Heart left ventricle (tissue), 13 donors: ENCODE results near the gene MRPS15.

Experiments
- POLR2A ChIP-seq, 2 donors: fragments of 450-650 bp; IDR thresholded peaks; one replicate each; pipeline ENCODE4 v1.6.1; 2017; ENCODE audit warnings: antibody characterized with exemption in 2 of 2, mild to moderate bottlenecking in 2 of 2, moderate library complexity in 2 of 2
- TF ChIP-seq, protein P1 (sequence below), 12 donors: fragments of 200-600 bp; sonication (generic) in 4 of 12; IDR thresholded peaks; one replicate each; pipeline versions ENCODE4 v1.5.0 to v1.8.0; 2018 to 2022; ENCODE audit warnings: antibody characterized with exemption in 12 of 12, mild to moderate bottlenecking in 5 of 12
- donor health status: ischemic (EF 13 %, LVEDD 7.1; RV severe dilation, severe dysfunction).
- donor health status: DM: no; HTN: yes; CAD: no.
- donor health status: DM: no; HTN: no; CAD: no.
- donor health status: ischemic (EF 25% LVEDD 6.9; RV normal size, moderate dysfunction).
- donor health status: ischemic (EF 25% LVEDD 5.7; RV mildly dilated, moderate dysfunction).
- donor health status: ischemic (EF 35%, LVEDD 5.7; RV mildly dilated, moderate dysfunction).
- donor health status: nonischemic (EF 11% LVEDD 7.7; RV severe dilation, severe dysfunction).
- donor health status: DM: yes; HTN: yes; CAD: no.
- donor health status: PGD.
- donor health status: ischemic (EF 29% LVEDD 5.4; RV normal size, mild dysfunction).
- donor health status: nonischemic (EF 23%, LVEDD 6.1; RV moderate dilation, normal function).

DNA sequence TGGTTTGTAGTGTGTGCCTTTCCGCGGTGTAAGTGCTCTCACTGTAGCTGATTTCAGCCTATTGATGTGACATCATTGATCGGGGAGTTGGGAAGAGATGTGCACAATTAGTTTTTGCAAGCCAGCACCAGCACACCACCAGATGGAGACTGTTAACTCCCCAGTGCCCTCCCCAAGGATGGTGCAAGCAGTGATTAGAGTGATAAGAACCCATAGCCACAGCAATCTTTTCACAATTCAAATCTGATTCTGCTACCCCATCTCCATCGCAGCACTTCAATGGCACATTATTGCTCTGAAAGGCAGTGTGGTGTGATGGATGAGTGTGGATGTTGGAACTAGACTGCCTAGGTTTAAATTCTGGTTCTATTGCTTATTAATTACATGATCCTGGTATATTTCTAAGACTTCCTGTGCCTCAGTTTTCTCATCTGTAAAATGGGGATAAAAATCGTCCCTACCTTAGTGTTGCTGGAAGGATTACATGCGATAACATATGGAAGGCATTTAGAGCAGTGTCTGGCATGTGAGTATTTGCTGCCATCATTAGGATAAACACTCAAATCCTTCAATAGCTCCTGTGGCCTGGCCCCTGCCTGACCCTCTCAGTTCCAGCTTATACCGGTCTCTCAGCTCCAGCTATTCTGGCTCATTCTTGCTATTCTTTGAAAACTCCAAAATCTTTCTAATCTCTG, 11.9 kb upstream of the MRPS15 start:
- TF ChIP-seq, protein P1, sequence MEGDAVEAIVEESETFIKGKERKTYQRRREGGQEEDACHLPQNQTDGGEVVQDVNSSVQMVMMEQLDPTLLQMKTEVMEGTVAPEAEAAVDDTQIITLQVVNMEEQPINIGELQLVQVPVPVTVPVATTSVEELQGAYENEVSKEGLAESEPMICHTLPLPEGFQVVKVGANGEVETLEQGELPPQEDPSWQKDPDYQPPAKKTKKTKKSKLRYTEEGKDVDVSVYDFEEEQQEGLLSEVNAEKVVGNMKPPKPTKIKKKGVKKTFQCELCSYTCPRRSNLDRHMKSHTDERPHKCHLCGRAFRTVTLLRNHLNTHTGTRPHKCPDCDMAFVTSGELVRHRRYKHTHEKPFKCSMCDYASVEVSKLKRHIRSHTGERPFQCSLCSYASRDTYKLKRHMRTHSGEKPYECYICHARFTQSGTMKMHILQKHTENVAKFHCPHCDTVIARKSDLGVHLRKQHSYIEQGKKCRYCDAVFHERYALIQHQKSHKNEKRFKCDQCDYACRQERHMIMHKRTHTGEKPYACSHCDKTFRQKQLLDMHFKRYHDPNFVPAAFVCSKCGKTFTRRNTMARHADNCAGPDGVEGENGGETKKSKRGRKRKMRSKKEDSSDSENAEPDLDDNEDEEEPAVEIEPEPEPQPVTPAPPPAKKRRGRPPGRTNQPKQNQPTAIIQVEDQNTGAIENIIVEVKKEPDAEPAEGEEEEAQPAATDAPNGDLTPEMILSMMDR (IDR thresholded peaks at IDR 0.05) = no peak
- no peak for TF ChIP-seq POLR2A (IDR thresholded peaks at IDR 0.05)
